Rectal smooth muscle tissue (tissue), 1 donor: ENCODE results near the gene ZNF398.

Experiments used
- H3K27ac ChIP-seq: one replicate; pipeline ENCODE4 v1.7.0; 2013; ENCODE audit warnings: low read depth, low read length, inconsistent platforms
- H3K27me3 ChIP-seq: one replicate; pipeline ENCODE4 v1.7.0; 2013; ENCODE audit warnings: low read length; ENCODE audit not compliant: control insufficient read depth, insufficient read depth
- H3K36me3 ChIP-seq: one replicate; pipeline ENCODE4 v1.7.0; 2013; ENCODE audit warnings: low read length; ENCODE audit not compliant: control insufficient read depth, insufficient read depth
- H3K4me1 ChIP-seq: one replicate; pipeline ENCODE4 v1.7.0; 2013; ENCODE audit warnings: low read length; ENCODE audit not compliant: control insufficient read depth, insufficient read depth
- H3K4me3 ChIP-seq: one replicate; pipeline ENCODE4 v1.7.0; 2013; ENCODE audit warnings: low read length
- H3K9ac ChIP-seq: one replicate; pipeline ENCODE4 v1.7.0; 2013; ENCODE audit warnings: low read length

The ZNF398 gene

DNA sequence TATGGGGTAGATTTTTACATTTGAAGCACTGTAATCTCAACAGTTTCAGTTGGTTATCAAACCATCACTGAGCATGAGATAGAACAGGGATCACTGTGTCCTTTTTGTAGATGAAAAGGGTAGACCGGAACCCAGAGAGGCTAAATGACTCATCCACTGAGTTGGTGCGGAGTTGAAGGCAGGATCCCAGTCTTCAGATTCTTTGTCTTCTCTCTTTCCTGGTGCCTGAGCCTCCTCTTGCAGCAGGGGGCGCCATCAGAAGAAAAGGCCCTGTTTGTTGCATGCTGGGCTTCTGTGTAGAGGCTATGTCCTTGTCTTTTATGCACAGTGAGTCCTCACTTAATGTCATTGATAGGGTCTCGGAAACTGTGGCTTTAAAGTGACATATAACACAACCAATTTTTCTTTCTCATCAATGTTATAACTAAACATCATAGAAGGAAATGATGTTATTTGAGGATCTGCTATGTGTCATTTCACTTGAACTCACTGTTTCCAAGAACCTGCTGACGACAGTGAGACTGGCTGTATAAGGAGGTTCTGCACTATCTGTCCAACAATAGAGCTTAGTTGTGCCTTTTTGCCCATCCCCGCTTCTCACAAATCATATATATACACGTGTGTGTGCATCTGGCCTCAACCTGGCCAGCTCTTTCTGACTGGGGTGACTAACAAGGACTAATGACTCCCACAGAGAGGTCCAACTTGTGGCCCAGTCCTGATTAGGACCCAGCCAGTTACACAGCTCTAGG is 62.4 kb downstream of the ZNF398 start:
- no peaks in the 10 kb centered on the region for H3K4me1 ChIP-seq
- H3K9ac ChIP-seq, result no peak overlapping the region
- peaks cover 59% of the 10 kb centered on the region for H3K36me3 ChIP-seq
- no peaks in the 10 kb centered on the region for H3K27me3 ChIP-seq
- no peak overlapping the region for H3K27ac ChIP-seq
- no peak overlapping the region for H3K4me3 ChIP-seq

DNA sequence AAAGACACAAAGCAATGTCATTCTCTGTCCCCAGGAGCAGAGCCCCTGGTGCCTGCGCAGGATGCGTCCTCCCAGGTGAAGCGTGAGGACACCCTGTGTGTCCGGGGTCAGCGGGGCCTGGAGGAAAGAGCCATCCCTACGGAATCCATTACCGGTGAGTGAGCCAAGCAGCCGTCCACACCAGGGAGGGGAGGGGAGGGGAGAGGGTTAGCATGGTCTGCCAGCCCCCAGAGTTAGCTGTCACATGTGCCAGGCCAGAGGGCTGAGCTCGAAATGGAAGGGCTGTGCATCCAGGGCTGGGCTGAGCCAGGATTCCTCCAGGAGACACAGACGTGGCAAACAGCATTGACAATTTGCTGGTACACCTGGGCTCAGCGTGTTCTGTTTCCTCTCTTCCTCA is 63.3 kb downstream of the ZNF398 start:
- no peaks in the 10 kb centered on the region for H3K4me1 ChIP-seq
- peaks cover 62% of the 10 kb centered on the region for H3K36me3 ChIP-seq
- H3K9ac ChIP-seq, result no peak overlapping the region
- no peak overlapping the region for H3K4me3 ChIP-seq
- no peaks in the 10 kb centered on the region for H3K27me3 ChIP-seq
- H3K27ac ChIP-seq, result no peak overlapping the region

DNA sequence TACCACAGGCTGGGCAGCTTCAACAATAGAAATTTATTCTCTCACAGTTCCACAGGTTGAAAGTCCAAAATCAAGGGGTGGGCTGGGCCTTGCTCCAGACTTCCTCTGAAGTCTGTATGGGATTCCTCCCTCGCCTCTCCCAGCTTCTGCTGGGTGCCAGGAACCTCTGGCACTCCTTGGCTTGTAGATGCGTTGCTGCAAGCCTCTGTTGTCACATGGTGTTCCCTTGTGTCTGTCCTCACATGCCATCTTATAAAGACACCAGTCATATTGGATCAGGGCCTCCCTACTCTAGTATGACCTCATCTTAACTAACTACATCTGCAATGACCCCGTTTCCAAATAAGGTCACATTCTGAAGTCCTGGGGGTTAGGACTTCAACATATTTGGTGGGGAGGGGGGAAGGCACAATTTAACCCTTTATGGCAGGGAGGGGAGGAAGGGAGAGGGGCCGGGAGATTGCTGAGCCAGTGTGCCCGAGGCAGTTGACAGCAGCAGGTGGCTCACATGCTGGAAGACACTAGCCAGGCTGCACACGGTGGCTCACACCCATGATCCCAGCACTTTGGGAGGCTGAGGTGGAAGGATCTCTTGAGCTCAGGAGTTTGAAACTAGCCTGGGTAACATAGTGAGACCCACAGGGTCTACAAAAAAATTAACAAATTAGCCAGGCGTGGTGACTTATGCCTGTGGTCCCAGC is 66.9 kb downstream of the ZNF398 start:
- no peak overlapping the region for H3K9ac ChIP-seq
- no peaks in the 10 kb centered on the region for H3K27me3 ChIP-seq
- H3K36me3 ChIP-seq, result peaks cover 42% of the 10 kb centered on the region
- H3K4me1 ChIP-seq, result no peaks in the 10 kb centered on the region
- no peak overlapping the region for H3K27ac ChIP-seq
- no peak overlapping the region for H3K4me3 ChIP-seq

DNA sequence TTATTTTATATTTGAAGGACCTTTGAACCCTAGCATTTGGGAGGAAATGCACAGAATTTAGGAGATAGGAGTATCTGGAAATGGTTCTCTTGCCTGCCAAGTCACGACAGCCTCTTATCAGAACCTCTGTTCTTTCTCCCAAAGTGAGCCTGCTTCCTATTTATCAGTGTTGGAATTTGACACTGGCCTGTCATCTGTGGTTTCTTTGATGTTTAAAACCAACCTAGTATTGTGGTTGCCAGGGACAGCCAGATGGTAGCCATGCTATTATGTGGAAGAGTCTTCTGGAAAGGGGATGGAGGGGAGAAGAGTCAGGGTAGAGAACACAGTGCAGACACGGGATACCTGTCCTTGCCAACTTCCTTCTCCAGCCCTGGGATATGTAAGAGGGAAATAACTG is 69.1 kb downstream of the ZNF398 start:
- Histone ChIP-seq H3K9ac (no peak overlapping the region), H3K36me3 (peaks cover 26% of the 10 kb centered on the region), H3K4me3 (no peak overlapping the region), H3K27ac (no peak overlapping the region), H3K27me3 (no peaks in the 10 kb centered on the region), H3K4me1 (no peaks in the 10 kb centered on the region)

DNA sequence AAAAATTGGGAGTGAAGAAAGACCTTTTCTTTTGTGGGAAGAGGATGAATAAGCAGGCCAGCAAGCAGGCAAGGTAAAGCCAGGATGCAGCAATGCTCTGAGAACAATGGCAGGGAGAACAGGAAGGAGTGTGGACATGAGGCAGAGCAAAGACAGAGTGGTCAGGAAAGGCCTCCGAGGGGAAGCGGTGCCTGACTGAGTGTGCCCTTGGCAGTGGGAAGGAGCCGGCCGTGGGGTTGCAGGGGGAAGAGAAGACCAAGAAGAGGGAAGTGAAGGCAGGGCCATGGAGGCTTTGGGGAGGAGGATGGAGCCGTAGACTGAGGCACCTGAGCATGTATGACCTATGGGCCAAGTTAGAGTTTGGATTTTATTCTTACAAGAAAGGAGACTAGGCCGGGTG is 70.3 kb downstream of the ZNF398 start:
- no peak overlapping the region for H3K27ac ChIP-seq
- no peaks in the 10 kb centered on the region for H3K4me1 ChIP-seq
- no peaks in the 10 kb centered on the region for H3K27me3 ChIP-seq
- H3K36me3 ChIP-seq, result peaks cover 22% of the 10 kb centered on the region
- no peak overlapping the region for H3K4me3 ChIP-seq
- H3K9ac ChIP-seq, result no peak overlapping the region

DNA sequence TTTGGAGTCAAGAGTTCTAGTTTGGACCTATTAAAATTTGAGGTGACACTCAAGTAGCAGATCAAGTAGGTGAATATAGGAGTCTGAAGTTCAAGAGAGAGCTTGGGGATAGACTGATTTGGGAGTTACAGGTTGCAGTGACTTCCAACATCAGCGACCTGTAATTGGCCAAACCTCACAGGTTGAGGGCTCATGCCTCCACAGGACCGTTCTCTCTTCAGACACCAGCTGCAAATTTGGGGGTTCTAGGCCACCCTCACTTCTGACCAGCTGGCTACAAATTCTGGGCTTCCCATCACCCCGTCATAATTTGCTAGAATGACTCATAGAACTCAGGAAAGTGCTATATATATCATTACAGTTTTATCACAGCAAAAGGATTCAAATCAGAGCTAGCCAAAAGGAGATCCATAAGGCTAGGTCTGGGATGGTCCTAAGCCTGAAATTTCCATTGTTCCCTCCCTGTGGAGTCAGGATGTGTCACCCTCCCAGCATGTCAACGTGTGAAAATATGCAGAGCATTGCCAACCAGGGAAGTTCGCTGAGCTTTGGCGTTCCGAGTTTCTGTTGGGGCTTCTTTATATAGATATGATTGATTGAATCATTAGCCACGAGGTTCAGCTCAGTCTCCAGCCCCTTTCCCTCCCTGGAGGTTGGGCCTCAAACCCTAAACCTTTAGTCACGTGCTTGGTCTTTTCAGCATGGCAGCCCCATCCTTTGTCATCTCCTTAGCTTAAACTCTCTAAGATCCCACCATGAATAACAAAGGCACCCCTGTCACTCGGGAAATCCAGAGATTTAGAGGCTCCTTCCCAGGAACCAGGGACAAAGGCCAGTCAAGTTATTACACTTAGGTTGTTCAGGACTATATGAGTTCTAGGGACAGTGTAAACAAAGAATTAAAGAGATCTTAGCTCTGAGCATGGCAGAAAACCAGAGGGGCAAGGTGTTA is 71.5 kb downstream of the ZNF398 start:
- H3K36me3 ChIP-seq, result peaks cover 13% of the 10 kb centered on the region

DNA sequence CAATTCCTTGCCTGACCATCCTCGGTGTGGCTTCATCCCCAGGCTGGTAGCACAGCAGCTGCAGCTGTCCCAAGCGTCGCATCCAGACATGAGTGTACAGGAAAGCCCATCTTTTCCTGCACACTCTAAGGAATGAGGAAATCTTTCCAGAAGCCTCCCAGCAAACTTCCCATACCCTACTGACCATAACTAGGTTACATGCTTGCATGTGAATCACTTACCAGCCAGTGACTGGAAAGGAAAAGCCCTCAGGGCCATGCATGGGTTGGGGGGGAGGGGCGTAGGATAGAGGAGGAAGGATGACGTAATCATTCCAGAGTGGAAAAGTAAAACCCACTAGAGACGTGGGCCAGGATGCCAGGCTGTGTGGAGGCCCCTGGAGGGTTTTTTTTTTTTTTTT is 73.3 kb downstream of the ZNF398 start:
- Histone ChIP-seq H3K9ac (no peak overlapping the region), H3K27me3 (no peaks in the 10 kb centered on the region), H3K36me3 (peaks cover 12% of the 10 kb centered on the region), H3K4me3 (no peak overlapping the region), H3K27ac (no peak overlapping the region), H3K4me1 (no peaks in the 10 kb centered on the region)

More for the DNA sequence above, 71.5 kb downstream of the ZNF398 start:
- Histone ChIP-seq H3K27ac (no peak overlapping the region), H3K4me1 (no peaks in the 10 kb centered on the region), H3K27me3 (no peaks in the 10 kb centered on the region), H3K4me3 (no peak overlapping the region), H3K9ac (no peak overlapping the region)

DNA sequence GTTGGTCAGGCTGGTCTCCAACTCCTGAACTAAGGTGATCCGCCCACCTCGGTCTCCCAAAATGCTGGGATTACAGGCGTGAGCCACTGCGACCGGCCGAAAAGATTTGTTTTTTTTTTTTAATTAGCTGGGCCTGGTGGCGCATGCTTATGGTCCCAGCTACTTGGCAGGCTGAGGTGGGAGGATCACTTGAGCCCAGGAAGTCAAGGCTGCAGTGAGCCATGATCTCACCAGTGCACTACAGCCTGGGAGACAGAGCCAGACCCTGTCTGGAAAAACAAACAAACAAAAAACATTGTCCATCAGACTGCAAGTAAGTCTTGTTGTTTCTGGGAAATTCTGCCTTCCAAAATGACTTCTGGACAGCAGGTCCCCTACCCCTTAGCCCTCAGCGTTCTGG is 75.9 kb downstream of the ZNF398 start:
- peaks cover 11% of the 10 kb centered on the region for H3K36me3 ChIP-seq
- H3K9ac ChIP-seq, result no peak overlapping the region
- H3K4me3 ChIP-seq, result no peak overlapping the region
- no peaks in the 10 kb centered on the region for H3K27me3 ChIP-seq
- H3K27ac ChIP-seq, result no peak overlapping the region
- no peaks in the 10 kb centered on the region for H3K4me1 ChIP-seq

DNA sequence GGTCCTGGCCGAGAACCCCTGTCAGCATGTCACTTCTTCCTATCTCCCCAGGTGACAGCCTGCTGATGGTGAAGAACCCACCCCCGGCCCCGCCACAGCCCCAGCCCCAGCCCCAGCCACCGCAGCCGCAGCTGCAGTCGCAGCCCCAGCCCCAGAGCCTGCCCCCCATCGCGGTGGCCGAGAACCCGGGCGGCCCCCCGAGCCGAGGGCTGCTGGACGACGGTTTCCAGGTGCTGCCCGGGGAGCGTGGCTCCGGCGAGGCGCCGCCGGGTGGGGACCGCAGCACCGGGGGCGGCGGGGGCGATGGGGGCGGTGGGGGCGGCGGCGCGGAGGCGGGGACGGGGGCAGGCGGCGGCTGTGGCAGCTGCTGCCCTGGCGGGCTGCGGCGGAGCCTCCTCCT is 76.5 kb downstream of the ZNF398 start:
- Histone ChIP-seq H3K27ac (no peak overlapping the region), H3K27me3 (no peaks in the 10 kb centered on the region), H3K4me1 (no peaks in the 10 kb centered on the region), H3K9ac (no peak overlapping the region), H3K4me3 (no peak overlapping the region), H3K36me3 (peaks cover 11% of the 10 kb centered on the region)

DNA sequence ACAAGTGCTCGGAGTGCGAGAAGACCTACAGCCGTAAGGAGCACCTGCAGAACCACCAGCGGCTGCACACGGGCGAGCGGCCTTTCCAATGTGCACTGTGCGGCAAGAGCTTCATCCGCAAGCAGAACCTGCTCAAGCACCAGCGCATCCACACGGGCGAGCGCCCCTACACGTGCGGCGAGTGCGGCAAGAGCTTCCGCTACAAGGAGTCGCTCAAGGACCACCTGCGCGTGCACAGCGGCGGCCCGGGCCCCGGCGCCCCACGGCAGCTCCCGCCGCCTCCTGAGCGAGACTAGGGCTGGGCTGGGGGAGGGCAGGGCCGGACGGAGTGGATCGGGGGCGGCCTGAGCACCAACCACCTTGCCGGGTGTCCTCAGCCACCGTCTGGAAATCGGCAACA is 77.1 kb downstream of the ZNF398 start:
- H3K27ac ChIP-seq, result no peak overlapping the region
- H3K36me3 ChIP-seq, result peaks cover 11% of the 10 kb centered on the region
- H3K27me3 ChIP-seq, result no peaks in the 10 kb centered on the region
- no peak overlapping the region for H3K4me3 ChIP-seq
- no peak overlapping the region for H3K9ac ChIP-seq
- H3K4me1 ChIP-seq, result no peaks in the 10 kb centered on the region

DNA sequence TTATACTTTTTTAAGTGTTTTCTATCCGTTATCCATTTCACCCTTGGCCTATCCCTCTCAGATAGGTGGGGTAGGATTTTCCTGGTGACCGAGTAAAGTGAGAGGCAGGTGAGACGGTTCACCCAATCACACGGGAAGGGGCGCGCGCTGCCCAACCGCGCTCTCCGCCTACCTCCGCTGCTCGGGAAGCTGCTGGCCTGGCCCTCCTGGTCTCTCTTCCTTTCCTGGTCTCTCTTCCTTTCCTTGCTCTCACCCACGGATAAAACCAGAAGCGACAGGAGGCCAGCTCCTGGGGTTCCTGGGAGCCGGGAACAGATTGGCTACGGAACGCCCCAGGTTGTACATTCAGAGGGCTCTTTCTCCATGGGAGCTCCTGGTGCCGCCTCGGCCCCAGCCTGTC is 77.9 kb downstream of the ZNF398 start:
- Histone ChIP-seq H3K27me3 (no peaks in the 10 kb centered on the region), H3K36me3 (peaks cover 11% of the 10 kb centered on the region), H3K9ac (no peak overlapping the region), H3K4me1 (no peaks in the 10 kb centered on the region), H3K4me3 (no peak overlapping the region), H3K27ac (no peak overlapping the region)

DNA sequence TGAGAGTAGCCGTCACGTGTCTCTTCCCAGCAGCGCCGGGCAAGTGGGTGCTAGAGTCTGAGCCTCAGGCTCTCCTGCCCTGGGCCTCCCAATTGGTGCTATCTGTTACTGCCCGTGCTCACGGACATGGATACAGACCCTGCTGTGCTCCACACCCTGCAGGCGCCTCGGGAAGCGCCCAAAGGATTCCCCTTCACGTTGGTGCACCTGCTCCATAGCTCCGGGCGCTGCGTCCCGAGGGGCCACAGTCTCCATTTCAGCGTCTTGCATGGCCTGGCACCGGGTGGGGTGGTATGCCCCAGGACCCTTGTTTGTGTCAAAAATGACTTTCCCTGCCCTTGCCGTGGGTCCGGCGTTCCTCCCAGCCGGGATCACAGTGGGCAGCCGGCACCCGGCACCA is 78.4 kb downstream of the ZNF398 start:
- Histone ChIP-seq H3K27me3 (no peaks in the 10 kb centered on the region), H3K4me1 (no peaks in the 10 kb centered on the region), H3K27ac (no peak overlapping the region), H3K9ac (no peak overlapping the region), H3K4me3 (no peak overlapping the region), H3K36me3 (peaks cover 11% of the 10 kb centered on the region)
